Kidney (tissue), 14 donors: ENCODE measurements around the gene GRHL1. TPM values are rescaled to one million over a fixed set of nuclear protein-coding genes. Genes with fewer than 3 reads are reported as not detected.

Source experiments
- DNase-seq, 5 donors: peaks; one replicate each; pipeline ENCODE4 v3.0.0-alpha.2; 2013 to 2020
- FAIRE-seq: peaks from 2 replicates; lab custom pipeline; 2012; peaks lifted over from hg19 to GRCh38; lab: Jason Lieb, UNC
- H3K27ac ChIP-seq, 2 donors: one replicate each; pipeline ENCODE4 v1.7.0; 2013; ENCODE audit warnings: low read depth in 2 of 2, low read length in 2 of 2, inconsistent platforms in 1 of 2
- H3K27me3 ChIP-seq: one replicate; pipeline ENCODE4 v1.7.1; 2013; ENCODE audit warnings: low read length, inconsistent platforms; ENCODE audit not compliant: control insufficient read depth, insufficient read depth
- H3K36me3 ChIP-seq, 3 donors: one replicate each; pipeline versions ENCODE4 v1.7.0 to v1.7.1; 2013; ENCODE audit warnings: low read length in 3 of 3, control low read depth in 1 of 3, inconsistent platforms in 1 of 3; ENCODE audit not compliant: insufficient read depth in 3 of 3, control insufficient read depth in 2 of 3
- H3K4me1 ChIP-seq, 3 donors: one replicate each; pipeline versions ENCODE4 v1.7.0 to v1.7.1; 2013; ENCODE audit warnings: low read length in 3 of 3, inconsistent platforms in 1 of 3, low read depth in 1 of 3; ENCODE audit not compliant: control insufficient read depth in 2 of 3, insufficient read depth in 2 of 3
- H3K4me3 ChIP-seq, 3 donors: one replicate each; pipeline versions ENCODE4 v1.7.0 to v1.8.1; 2013; ENCODE audit warnings: low read length in 3 of 3, control low read depth in 1 of 3, inconsistent platforms in 1 of 3
- H3K9ac ChIP-seq, 3 donors: one replicate each; pipeline versions ENCODE4 v1.7.0 to v1.7.1; 2013; ENCODE audit warnings: low read length in 3 of 3, control low read depth in 1 of 3, inconsistent platforms in 1 of 3
- H3K9me3 ChIP-seq, 3 donors: one replicate each; pipeline versions ENCODE4 v1.7.0 to v1.7.1; 2013; ENCODE audit warnings: low read length in 3 of 3, control low read depth in 1 of 3, inconsistent platforms in 1 of 3; ENCODE audit not compliant: control insufficient read depth in 2 of 3, insufficient read depth in 1 of 3
- intact Hi-C: fragments of 100-400 bp; cut with DNase I; formaldehyde crosslinking; loops from one replicate; pipeline ENCODE4 v1.11.1; 2022
- polyA plus RNA-seq: library from polyadenylated mRNA; stranded (reverse); fragments of 350-450 nt; fragmentation: Illumina TruSeq; extraction: RNeasy Lipid Tissue Mini Kit (QIAGEN cat#74804); gene quantifications from one replicate; pipeline ENCODE4 v1.2.3, GENCODE V29; 2014; ENCODE audit warnings: low read depth, low replicate concordance; ENCODE audit not compliant: insufficient read depth
- total RNA-seq: library from RNA; stranded (reverse); fragmentation: NEBNext Ultra II Directional; extraction: Animal tissue kit (Norgen Biotek cat#: 25700); gene quantifications from one replicate; pipeline ENCODE4 v1.2.1, GENCODE V29; 2021
- TF ChIP-seq, protein P1 (sequence below): IDR thresholded peaks from 3 replicates; pipeline ENCODE4 v1.5.1; 2012; ENCODE audit warnings: mild to moderate bottlenecking, moderate library complexity, borderline replicate concordance; ENCODE audit not compliant: insufficient read depth; ENCODE audit errors: extremely low read depth
- donor health status: control.
- donor health status: control.
- donor health status: control.
- donor health status: control.
- donor health status: control.
- donor health status: DM: yes; HTN: yes; CAD: no.
- donor health status: Normal renal cell carcinoma (clear cell type).

Gene GRHL1
- total and polyA plus RNA-seq, 2 donors from 2014 or later: 2.3 to 6.0 TPM

DNA sequence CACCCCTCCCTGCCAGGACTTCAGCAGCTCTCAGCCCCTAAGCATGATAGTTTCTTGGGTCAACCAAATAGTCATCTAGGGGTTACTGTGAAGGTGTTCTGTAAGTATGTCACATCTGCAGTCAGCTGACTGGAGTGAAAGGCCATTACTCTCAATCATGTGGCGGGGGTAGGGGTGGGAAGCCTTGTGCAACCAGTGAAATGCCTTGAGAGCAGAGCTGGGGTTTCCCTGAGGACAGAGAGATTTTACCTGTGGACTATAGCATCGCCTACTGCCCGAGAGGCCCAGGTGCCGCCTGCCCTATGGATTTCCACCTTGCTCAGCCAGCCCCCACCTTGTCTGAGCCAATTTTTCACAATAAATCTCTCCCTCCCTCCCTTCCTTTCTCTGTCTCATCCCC lies 71.0 kb downstream of the GRHL1 start:
- Histone ChIP-seq H3K27ac (peak overlapping the region; percentile 49 to 66), H3K9ac (no peak overlapping the region), H3K9me3 (peaks cover 0 to 3% (median 0%) of the 10 kb centered on the region in 3 donors), H3K36me3 (no peaks in the 10 kb centered on the region), H3K27me3 (no peaks in the 10 kb centered on the region), H3K4me1 (no peaks in the 10 kb centered on the region), H3K4me3 (no peak overlapping the region)
- FAIRE-seq: no peak
- peak in 1 of 5 donors; percentile 29 for DNase-seq
- intact Hi-C loops: no loop called here
- TF ChIP-seq, protein P1, sequence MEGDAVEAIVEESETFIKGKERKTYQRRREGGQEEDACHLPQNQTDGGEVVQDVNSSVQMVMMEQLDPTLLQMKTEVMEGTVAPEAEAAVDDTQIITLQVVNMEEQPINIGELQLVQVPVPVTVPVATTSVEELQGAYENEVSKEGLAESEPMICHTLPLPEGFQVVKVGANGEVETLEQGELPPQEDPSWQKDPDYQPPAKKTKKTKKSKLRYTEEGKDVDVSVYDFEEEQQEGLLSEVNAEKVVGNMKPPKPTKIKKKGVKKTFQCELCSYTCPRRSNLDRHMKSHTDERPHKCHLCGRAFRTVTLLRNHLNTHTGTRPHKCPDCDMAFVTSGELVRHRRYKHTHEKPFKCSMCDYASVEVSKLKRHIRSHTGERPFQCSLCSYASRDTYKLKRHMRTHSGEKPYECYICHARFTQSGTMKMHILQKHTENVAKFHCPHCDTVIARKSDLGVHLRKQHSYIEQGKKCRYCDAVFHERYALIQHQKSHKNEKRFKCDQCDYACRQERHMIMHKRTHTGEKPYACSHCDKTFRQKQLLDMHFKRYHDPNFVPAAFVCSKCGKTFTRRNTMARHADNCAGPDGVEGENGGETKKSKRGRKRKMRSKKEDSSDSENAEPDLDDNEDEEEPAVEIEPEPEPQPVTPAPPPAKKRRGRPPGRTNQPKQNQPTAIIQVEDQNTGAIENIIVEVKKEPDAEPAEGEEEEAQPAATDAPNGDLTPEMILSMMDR: no peak

DNA sequence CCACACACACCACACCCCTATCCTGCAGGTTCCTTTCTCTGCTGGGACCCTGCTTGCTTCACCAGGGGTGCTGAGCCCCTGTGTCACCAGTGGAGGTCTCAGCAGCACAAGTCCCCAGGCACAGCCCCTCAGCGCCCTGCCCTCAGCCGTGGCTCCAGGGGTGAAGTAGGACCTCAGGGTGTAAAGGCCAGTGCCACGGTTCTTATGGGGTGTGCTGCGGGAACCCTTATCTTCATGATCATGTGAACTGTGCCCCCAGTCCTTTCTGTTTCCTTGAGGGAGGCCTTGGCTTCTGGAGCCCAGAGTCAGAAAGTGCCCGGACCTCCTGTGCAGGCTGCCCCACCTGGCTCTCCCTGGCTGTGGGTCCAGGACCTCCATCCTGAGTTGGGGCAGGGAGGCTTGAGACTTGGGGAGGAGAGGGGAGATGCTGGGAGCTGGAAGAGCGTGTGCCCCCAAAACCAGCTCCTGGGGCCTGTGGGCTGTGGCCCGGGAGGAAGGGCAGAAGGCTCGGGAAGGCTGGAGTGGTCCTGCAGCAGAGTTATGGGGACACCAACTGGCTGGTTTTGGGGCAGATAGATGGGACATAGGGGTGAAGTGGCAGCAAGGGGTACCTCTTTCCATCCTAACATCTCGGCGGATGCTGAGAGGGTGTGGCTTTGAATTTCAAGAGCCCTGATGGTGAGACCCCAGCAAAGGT lies 71.6 kb downstream of the GRHL1 start:
- no peak overlapping the region for H3K4me3 ChIP-seq
- no peaks in the 10 kb centered on the region for H3K4me1 ChIP-seq
- no peaks in the 10 kb centered on the region for H3K9me3 ChIP-seq
- peak in 1 of 5 donors; percentile 37 for DNase-seq
- intact Hi-C loops: no loop called here
- H3K9ac ChIP-seq: no peak overlapping the region
- H3K27me3 ChIP-seq: no peaks in the 10 kb centered on the region
- no peaks in the 10 kb centered on the region for H3K36me3 ChIP-seq
- peak overlapping the region; percentile 1 to 8 for H3K27ac ChIP-seq
- no peak for FAIRE-seq
- TF ChIP-seq, protein P1: no peak

GRCh38 chr2:10026940-10027569 lies 75.6 kb downstream of the GRHL1 start:
- Histone ChIP-seq H3K27me3 (no peaks in the 10 kb centered on the region), H3K9me3 (no peaks in the 10 kb centered on the region), H3K36me3 (no peaks in the 10 kb centered on the region), H3K9ac (no peak overlapping the region), H3K4me3 (no peak overlapping the region), H3K27ac (no peak overlapping the region), H3K4me1 (peaks cover 0 to 7% (median 0%) of the 10 kb centered on the region in 3 donors)
- no peak for FAIRE-seq
- TF ChIP-seq, protein P1: no peak
- DNase-seq: no peak
- intact Hi-C loops: no loop called here
